Transverse colon (tissue), 4 donors: ENCODE measurements around the gene ITGA11.

Experiments used
- EP300 ChIP-seq: sonication (generic); formaldehyde crosslinking; IDR thresholded peaks from one replicate; pipeline ENCODE4 v1.6.1; 2017; ENCODE audit warnings: antibody characterized with exemption, low read depth
- POLR2A ChIP-seq: fragments of 450-650 bp; IDR thresholded peaks from one replicate; pipeline ENCODE4 v1.6.1; 2016; ENCODE audit warnings: antibody characterized with exemption, mild to moderate bottlenecking, moderate library complexity
- POLR2AphosphoS5 ChIP-seq, 3 donors: sonication (generic); formaldehyde crosslinking; IDR thresholded peaks; one replicate each; pipeline ENCODE4 v1.6.1; 2016; ENCODE audit warnings: antibody characterized with exemption in 3 of 3
- TF ChIP-seq, protein P1 (sequence below), 5 experiments: fragments of 200-600 bp in 3 of 5; fragments of 450-650 bp in 2 of 5; sonication (generic) in 3 of 5; IDR thresholded peaks; 1 replicate in 2 of 5; 2 replicates in 3 of 5; pipeline ENCODE4 v1.5.1; 2016 to 2017; ENCODE audit warnings: antibody characterized with exemption in 5 of 5, inconsistent platforms in 3 of 5, mild to moderate bottlenecking in 2 of 5, moderate library complexity in 1 of 5

GRCh38 chr15:68418611-68419161 is 13.3 kb downstream of the ITGA11 start:
- TF ChIP-seq, protein P1, sequence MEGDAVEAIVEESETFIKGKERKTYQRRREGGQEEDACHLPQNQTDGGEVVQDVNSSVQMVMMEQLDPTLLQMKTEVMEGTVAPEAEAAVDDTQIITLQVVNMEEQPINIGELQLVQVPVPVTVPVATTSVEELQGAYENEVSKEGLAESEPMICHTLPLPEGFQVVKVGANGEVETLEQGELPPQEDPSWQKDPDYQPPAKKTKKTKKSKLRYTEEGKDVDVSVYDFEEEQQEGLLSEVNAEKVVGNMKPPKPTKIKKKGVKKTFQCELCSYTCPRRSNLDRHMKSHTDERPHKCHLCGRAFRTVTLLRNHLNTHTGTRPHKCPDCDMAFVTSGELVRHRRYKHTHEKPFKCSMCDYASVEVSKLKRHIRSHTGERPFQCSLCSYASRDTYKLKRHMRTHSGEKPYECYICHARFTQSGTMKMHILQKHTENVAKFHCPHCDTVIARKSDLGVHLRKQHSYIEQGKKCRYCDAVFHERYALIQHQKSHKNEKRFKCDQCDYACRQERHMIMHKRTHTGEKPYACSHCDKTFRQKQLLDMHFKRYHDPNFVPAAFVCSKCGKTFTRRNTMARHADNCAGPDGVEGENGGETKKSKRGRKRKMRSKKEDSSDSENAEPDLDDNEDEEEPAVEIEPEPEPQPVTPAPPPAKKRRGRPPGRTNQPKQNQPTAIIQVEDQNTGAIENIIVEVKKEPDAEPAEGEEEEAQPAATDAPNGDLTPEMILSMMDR (IDR thresholded peaks at IDR 0.05), result no peak
- no peak for TF ChIP-seq POLR2A
- peak in 1 of 3 donors; percentile 21 for TF ChIP-seq POLR2AphosphoS5 (IDR thresholded peaks at IDR 0.05)
- no peak for TF ChIP-seq EP300
